GM19239 (cell line): Measurements from ENCODE around the gene ASB8.

Experiments
- DNase-seq: peaks from one replicate; pipeline ENCODE4 v3.0.0; 2011; ENCODE audit warnings: low spot score; ENCODE audit not compliant: insufficient read length
- FAIRE-seq: peaks from 2 replicates; lab custom pipeline; 2011; peaks lifted over from hg19 to GRCh38; lab: Jason Lieb, UNC

ASB8 gene

GRCh38 chr12:48157018-48157888 is at the start of gene ASB8:
Gene ASB8 (minus strand): TSS chr12:48157515. CDS start chr12:48153496, 4,019 bp downstream.
- FAIRE-seq (peak; percentile 99), DNase-seq (peak; percentile 82)

GRCh38 chr12:48203192-48203591 is 45.9 kb upstream of the ASB8 start, which contains the start of gene OR10AD1:
Gene OR10AD1 (minus strand): TSS chr12:48203292. CDS start chr12:48203292, 0 bp downstream.
- DNase-seq = no peak
- no peak for FAIRE-seq

- FAIRE-seq (no peak), DNase-seq (no peak)
Measured at GRCh38 chr12:48202766-48203165, 45.5 kb upstream of the ASB8 start.

- no peak for FAIRE-seq
- no peak for DNase-seq
Measured at GRCh38 chr12:48201516-48201915, 44.2 kb upstream of the ASB8 start.

GRCh38 chr12:48201091-48201490 is 43.8 kb upstream of the ASB8 start:
- no peak for DNase-seq
- no peak for FAIRE-seq

GRCh38 chr12:48199774-48200221 is 42.5 kb upstream of the ASB8 start:
- DNase-seq (no peak), FAIRE-seq (no peak)

GRCh38 chr12:48198985-48199384 is 41.7 kb upstream of the ASB8 start:
- no peak for FAIRE-seq
- DNase-seq = no peak

GRCh38 chr12:48198672-48198971 is 41.3 kb upstream of the ASB8 start:
- FAIRE-seq = no peak
- no peak for DNase-seq

GRCh38 chr12:48197971-48198671 is 40.8 kb upstream of the ASB8 start:
- FAIRE-seq (peak; percentile 97), DNase-seq (peak; percentile 83)

- no peak for FAIRE-seq
- no peak for DNase-seq
Measured at GRCh38 chr12:48197549-48197970, 40.2 kb upstream of the ASB8 start.

- FAIRE-seq (no peak), DNase-seq (no peak)
Measured at GRCh38 chr12:48194799-48195201, 37.5 kb upstream of the ASB8 start.

GRCh38 chr12:48193623-48194022 is 36.3 kb upstream of the ASB8 start:
- DNase-seq = no peak
- no peak for FAIRE-seq

- FAIRE-seq (no peak), DNase-seq (no peak)
Measured at GRCh38 chr12:48192861-48193260, 35.5 kb upstream of the ASB8 start.

GRCh38 chr12:48191096-48191495 is 33.8 kb upstream of the ASB8 start:
- FAIRE-seq = no peak

GRCh38 chr12:48189331-48190125 is 32.2 kb upstream of the ASB8 start:
- DNase-seq (no peak), FAIRE-seq (peak; percentile 93)

More at GRCh38 chr12:48191096-48191495, 33.8 kb upstream of the ASB8 start:
- no peak for DNase-seq

- FAIRE-seq (no peak), DNase-seq (no peak)
Measured at GRCh38 chr12:48187916-48188695, 30.8 kb upstream of the ASB8 start.

- FAIRE-seq = no peak
- no peak for DNase-seq
Measured at GRCh38 chr12:48185181-48185919, 28.0 kb upstream of the ASB8 start.

GRCh38 chr12:48184549-48184922 is 27.2 kb upstream of the ASB8 start:
- DNase-seq (no peak), FAIRE-seq (no peak)

GRCh38 chr12:48183876-48184548 is 26.7 kb upstream of the ASB8 start:
- FAIRE-seq = no peak
- no peak for DNase-seq
